Activated CD4-positive, alpha-beta T cell treated with anti-CD3 and anti-CD28 coated beads, Interleukin-2, amount 50 U/mL, for 16 hours (primary cell): ENCODE measurements around the gene ZNF597.
"Not testable (repeated sequence)": the region's sequence is repeated elsewhere in the genome, so short reads cannot be mapped to it uniquely, and the experiment has no call there.

ENCODE experiments used
- DNase-seq: peaks from one replicate; pipeline ENCODE4 v3.0.0-alpha.2; 2020

Gene ZNF597

DNA sequence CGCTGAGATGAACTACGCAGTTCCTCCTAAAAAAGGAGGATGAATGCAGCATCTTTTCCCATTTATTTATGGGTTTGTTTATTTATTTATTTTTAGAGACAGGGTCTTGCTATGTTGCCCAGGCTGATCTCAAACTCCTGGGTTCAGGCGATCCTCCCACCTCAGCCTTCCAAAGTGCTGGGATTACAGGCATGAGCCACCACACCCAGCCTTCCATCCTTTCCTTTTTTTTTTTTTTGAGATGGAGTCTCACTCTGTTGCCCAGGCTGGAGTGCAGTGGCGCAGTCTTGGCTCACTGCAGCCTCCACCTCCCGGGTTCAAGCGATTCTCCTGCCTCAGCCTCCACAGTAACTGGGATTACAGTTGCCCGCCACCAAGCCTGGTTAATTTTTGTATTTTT lies 31.6 kb upstream of the ZNF597 start:
- not testable (repeated sequence) for DNase-seq

DNA sequence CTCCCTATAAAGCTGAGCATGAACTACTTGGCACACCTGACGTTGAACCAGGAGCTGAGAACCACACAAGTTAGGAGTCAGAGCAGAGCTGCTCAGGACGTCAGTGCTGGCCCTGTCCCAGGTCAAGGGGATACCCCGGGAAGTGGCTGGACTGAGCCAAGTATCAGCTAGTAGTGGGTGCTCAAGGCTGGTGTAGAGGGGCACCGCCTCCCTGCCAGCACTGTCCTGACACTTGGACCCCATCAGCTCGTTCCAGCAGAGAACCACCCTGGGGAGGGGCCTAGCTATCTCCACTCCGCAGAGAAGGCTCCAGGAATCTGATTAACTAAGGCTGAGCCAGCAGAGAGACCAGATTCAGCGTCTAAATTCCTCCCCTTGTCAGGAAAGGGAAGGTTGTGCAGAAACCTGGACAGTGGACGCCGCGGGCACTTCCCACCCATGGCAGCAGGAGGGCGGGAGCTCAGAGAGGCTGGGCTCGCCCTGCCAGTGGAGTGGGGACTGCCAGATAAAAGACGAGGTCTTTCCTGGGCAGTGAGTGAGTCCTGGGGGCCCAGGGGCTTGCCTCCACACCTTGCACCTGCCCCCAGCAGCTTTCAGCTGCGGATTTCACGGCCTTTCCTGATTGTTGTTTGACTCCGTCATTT lies 31.0 kb upstream of the ZNF597 start:
- no peak for DNase-seq

DNA sequence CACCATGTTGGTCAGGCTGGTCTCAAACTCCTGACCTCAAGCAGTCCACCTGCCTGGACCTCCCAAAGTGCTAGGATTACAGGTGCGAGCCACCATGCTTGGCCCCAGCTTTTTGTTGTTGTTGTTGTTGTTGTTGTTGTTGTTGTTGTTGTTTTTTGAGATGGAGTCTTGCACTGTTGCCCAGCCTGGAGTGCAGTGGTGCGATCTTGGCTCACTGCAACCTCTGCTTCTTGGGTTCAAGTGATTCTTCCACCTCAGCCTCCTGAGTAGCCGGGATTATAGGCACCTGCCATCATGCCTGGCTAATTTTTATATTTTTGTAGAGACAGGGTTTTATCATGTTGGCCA lies 30.3 kb upstream of the ZNF597 start:
- DNase-seq = not testable (repeated sequence)

DNA sequence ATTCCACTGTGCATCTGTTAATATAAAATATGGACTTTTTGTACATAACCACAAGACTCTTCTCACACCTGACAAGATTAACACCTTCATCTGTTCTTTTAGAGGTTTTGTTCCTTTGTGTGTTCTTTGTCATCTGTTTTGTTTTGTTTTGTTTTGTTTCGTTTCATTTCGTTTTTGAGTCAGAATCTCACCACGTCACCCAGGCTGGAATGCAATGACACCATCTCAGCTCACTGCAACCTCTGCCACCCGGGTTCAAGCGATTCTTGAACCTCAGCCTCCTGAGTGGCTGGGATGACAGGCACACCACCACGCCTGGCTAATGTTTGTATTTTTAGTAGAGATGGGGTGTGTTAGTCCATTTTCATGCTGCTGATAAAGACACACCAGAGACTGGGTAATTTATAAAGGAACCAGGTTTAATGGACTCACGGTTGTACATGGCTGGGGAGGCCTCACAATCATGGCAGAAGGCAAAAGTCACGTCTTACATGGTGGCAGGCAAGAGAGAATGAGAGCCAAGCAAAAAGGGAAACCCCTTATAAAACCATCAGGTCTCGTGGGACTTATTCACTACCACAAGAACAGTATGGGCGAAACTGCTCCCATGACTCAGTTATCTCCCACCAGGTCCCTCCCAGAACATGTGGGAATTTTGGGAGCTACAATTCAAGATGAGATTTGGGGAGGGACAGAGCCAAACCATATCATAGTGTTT lies 29.7 kb upstream of the ZNF597 start:
- peak; percentile 42 for DNase-seq

DNA sequence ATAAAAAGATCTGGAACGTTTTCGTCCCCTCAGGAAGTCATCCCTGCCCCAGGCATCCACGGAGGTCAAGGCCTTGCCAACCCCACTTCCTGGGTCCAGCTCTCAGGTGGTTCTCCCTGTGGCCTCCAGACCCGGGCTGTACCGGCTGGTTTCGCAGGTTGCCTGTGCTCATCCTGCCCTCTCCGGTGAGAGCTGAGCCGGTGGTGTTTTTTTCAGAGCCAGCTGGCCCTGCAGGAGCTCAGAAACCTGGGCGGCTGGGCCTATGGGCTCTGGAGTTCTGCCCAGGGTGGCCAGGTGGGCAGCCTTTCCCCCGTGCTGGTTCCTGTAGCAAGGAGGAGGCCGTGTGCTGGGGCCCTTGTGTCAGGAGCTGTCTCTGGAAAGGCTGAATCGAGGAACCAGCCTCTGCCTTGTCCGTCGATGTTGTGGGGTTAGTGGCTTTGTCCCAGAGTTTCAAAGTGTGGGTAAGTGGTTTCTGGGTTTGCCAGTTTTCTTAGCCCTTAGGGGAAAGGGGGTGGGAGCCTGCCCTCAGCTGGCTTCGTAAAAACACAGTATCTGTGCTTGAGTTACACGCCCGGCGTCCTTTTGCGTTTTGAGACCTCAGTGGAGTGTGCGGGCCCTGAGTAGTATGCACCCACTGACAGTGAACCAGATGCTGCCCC lies 28.3 kb upstream of the ZNF597 start:
- DNase-seq = no peak

DNA sequence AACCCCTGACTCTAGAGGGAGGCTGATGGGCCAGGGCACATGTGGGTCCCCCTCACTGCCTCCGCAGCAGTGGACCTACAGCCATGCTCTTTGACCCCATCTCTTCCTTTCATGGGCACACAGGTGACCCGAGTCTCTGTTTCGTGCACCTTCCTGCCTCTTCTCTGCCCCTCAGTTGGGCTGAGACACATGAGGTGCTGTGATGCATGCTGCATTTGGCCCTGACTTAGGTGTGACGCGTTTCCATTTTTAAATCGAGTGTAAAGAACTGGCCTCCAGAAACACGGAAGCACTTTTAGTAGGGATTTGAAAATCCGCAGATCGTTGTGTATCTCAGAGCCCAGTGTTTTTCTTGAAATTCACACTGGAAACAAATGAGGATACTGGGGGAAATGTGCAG lies 27.4 kb upstream of the ZNF597 start:
- no peak for DNase-seq

GRCh38 chr16:3469736-3470135 lies 26.4 kb upstream of the ZNF597 start:
- DNase-seq = no peak

- no peak for DNase-seq
Measured at GRCh38 chr16:3468501-3468900, 25.2 kb upstream of the ZNF597 start.

- DNase-seq = no peak
Measured at GRCh38 chr16:3467921-3468320, 24.6 kb upstream of the ZNF597 start.

DNA sequence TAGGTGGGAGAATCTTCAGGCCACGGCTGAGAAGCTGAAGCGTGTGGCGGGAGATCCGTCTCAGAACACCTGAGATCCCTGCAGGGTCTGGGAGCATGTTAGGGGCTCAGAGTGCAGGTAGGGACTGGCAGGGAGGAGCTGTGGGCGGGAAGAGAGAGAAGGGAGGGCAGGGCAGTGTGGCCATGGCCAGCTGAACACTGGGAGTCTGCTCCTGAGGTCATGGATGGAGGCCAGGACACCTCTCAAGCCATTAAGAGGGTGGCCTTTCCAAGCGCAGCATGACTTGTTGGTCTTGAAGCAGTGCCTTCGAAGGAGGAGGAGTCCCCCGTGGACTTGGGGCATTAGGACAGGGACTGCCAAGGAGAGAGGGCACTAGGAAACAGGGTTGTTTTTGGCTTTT lies 23.9 kb upstream of the ZNF597 start:
- no peak for DNase-seq

DNA sequence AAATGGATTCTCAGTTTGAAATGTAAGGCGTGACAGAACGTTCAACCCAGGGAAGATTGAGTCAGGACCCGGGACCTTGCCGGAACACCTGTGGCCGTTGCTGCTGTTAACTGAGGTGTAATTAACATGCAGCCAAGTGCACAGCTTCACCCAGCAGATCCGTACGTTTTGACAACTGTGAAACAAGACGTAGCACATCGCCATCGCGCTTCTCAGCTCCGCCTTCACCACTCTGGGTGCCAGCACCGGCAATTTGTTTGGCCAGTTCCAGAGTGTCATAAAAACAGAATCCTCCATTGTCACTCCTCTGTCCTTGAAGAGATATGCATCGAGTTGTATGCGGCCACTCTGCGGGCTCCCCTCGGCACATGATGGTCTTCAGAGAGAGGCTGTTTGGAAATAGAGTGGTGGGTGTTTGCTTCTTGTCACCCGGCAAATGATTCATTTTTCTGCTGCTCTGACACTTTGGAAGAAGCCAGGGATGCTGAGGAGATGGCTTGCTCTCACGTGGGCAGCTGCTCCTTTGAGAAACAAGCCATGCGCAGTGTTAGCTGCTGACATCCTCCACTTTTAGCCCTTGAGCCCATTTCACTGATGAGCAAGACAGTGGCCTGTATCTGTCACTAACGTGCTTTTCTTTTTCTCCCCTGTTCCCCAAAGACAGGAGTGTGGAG lies 22.7 kb upstream of the ZNF597 start:
- no peak for DNase-seq

DNA sequence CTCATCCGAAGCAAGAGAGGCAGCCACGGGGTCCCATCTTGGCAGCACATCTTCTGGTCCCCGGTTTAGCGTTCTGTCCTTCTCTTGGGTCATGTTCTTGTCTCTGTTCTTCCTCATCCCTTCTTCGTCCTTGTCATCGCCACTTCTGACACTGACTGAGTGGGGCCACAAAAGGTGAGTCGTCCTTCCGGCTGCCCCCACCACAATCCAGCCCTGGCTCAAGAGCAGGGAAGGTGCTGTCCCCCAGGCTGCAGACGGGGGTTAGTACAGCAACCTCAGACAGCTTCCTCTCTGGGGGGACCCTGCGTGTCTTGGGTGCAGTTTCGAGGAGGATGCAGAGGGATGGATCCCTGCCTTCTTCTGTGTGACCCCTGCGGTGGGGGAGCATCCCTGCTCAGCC lies 22.0 kb upstream of the ZNF597 start:
- DNase-seq = no peak

DNA sequence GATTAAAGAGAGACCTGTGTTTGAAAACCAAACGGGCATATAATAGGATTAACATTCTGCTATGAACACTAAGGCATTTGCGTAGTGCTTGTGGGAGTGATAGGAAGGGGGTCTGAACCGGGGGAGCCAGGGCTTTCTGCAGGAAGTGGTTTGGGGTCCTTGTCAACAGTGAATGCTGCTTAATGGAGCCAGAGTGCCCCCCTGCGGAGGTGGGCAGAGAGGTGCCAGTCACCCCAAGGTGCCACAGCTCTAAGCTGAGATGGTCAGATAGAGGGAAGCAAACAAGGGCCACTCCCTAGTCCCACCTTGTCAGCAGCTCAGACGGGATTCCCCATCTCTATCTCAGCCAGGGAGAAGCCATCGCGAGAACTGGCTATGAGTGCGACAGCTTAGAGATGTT lies 17.8 kb upstream of the ZNF597 start:
- peak; percentile 20 for DNase-seq

- DNase-seq = no peak
Measured at GRCh38 chr16:3460585-3460984, 17.3 kb upstream of the ZNF597 start.

- no peak for DNase-seq
Measured at GRCh38 chr16:3460121-3460520, 16.8 kb upstream of the ZNF597 start.

DNA sequence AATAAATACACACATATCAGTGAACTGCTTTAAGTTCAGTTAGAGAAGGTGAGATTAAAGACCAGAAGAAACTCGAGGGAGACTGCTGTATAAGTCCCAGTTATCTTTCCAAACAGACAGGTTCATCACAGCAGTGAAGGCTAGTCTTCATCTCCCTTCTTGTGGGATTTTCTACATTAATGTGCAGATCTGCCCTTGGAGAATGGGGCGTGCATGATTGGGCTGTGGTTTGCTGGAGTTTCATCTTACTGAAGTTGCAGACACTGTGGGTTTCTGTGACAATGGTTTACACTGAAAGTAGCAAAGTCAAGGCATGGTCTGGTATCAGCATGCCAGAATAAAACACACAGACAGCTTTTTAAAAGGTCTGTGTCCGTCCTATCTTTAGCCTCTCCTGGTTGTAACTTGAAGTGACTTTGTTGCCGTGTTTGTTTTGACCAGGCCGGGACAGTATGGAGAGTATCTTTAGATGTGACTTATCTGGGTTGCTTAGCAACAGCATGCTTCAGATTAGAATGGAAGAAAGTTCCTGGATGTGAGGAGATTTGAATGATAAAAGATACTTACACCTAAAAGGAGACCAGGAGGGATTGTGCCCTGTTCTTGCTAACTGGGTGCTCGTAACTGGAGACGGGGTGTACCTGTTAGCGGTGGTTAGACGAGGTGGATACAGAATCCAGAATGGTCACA lies 16.2 kb upstream of the ZNF597 start:
- peak; percentile 55 for DNase-seq

- no peak for DNase-seq
Measured at GRCh38 chr16:3458852-3459361, 15.6 kb upstream of the ZNF597 start.

- no peak for DNase-seq
Measured at GRCh38 chr16:3458278-3458851, 15.1 kb upstream of the ZNF597 start.

- peak; percentile 89 for DNase-seq
Measured at GRCh38 chr16:3457434-3458252, 14.3 kb upstream of the ZNF597 start.

DNA sequence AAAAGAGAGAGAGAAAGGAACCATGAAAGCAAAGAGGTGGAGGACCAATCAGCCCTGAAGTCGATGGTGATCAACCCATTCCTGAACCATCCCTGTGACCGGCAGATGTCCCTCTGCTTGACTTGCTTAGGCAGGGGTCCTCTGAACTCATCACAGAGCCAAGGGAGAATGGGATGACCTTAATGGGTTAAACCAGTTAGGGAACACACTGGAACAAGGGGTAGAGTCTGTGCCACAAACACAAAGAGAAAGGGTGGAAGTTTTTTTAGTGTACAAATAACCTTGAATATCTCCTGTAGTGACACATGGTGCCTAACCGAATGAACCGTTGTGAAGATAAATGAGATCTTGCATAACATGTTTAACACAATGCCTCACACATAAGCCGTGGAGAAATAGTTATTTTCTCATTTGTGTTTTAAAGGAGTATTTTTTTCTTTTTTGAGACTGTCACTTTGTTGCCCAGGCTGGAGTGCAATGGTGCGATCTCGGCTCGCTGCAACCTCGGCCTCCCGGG lies 11.4 kb upstream of the ZNF597 start:
- no peak for DNase-seq

DNA sequence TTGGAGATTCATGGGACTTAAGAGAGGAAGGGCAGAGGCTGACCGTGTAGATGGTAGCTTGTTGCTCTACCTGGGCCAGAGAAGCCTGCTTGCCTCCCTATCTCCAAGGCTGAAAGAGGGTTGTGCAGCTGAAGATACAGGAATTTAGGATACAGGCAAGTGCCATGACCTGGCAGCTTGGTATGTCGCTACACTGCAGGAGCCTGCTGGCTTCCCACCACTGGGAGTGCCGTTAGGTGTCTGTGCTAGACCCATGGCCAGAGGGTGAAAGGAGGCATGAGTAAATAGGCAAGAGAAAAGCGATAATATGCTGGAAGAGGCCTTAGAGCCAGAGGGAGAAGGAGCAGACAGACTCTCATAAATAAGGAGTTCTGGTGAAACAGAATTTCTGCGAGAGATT lies 10.8 kb upstream of the ZNF597 start:
- no peak for DNase-seq

DNA sequence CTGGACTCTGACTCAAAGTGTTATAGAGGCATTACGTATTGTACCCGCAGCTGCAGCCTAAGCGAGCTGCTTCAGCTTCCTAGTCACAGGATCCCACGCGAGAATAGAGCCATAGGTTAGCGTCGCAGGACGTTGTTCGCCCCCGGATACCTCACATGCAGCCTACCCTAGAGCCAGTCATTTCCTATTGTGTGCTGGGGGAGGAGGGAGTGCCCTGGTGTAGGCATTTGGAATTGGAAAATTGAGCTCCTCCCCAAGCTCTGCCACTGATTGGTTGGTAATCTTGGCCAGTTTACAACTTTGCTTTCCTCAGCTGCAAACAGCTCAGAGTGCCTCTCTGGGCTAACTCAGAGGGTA lies 706 bp upstream of the ZNF597 start:
- DNase-seq = peak; percentile 51
